ENCODE data around the gene NF2.
A peak's percentile ranks its signal among the peaks of the same experiment; 100 is the strongest.

NF2 gene

GRCh38 chr22:29673361-29674066 is 70.1 kb downstream of the NF2 start:
- no peak for DNase-seq

GRCh38 chr22:29674121-29674520 is 70.7 kb downstream of the NF2 start:
- DNase-seq = no peak

DNA sequence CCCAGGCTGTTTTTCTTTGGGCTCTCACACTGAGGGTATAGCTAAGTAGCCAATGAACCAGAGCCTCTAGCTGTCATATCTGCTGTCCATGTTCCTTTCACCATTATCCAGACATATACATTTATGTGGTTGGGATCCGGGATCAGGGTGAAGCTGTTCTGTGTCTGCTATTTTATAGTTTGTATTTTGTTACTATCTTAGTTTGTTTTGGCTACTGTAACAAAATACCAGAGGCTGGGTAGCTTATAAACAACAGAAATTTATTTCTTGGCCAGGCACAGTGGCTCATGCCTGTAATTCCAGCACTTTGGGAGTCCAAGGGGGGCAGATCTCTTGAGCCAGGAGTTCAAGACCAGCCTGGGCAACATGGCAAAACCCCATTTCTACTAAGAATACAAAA is 75.9 kb downstream of the NF2 start:
- no peak for DNase-seq

GRCh38 chr22:29683536-29683935 is 80.1 kb downstream of the NF2 start:
- no peak for DNase-seq

DNA sequence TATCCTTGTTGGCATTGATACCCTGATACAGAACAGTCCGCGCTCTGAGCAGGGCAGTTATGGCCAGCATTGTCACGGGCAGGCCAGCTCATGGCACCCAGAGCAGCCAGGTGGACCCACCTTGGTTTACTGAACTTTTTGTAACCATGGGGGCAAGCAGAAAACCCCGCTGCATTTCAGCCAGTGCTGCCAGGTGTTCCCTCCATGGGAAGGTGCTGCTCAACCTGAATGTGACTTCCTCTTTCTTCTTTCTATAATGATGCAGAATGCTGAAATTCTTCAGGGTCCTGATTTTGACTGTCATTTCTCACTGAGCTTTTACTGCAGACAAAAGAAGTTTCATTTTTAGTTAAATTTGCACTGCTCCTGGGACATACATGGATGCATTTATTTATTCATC is 80.8 kb downstream of the NF2 start:
- no peak for DNase-seq

GRCh38 chr22:29689206-29689879 is 85.9 kb downstream of the NF2 start:
- no peak for DNase-seq

DNA sequence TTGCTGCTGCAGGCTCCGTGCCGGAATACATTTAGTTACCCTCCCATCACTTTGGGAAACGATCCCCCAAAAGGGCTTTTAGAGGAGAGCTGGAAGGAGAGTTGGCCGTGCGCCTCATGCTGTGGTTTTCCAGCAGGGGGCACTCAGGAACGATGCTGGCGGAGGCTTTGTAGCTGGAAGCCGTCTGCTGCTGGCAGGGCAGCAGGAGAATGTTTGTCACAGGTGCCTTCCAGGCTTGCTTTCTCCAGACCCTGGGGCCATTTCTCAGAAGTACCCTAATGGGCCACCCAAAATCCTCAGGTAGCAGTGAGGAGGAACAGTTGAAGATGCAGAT is 86.4 kb downstream of the NF2 start:
- peak; percentile 51 to 64 for DNase-seq

DNA sequence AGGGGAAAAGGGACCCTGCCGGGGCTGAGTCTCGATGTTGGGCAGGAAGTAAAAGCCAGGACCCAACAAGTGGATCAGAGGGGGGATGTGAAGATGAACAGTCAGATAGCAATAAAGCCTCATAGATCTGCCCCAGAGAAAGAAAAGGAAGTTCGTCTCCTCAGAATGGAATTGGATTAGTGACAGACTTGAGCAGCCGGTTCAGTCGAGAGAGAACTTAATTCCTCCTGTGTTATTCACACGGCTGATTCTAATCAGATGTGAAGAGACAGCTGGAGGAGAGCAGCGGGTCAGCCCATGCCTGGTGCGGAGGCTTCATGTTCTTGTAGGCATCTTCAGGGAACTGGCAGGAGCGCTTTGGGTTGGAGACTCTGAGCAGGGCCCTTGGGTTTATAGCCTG is 87.0 kb downstream of the NF2 start:
- no peak for DNase-seq

DNA sequence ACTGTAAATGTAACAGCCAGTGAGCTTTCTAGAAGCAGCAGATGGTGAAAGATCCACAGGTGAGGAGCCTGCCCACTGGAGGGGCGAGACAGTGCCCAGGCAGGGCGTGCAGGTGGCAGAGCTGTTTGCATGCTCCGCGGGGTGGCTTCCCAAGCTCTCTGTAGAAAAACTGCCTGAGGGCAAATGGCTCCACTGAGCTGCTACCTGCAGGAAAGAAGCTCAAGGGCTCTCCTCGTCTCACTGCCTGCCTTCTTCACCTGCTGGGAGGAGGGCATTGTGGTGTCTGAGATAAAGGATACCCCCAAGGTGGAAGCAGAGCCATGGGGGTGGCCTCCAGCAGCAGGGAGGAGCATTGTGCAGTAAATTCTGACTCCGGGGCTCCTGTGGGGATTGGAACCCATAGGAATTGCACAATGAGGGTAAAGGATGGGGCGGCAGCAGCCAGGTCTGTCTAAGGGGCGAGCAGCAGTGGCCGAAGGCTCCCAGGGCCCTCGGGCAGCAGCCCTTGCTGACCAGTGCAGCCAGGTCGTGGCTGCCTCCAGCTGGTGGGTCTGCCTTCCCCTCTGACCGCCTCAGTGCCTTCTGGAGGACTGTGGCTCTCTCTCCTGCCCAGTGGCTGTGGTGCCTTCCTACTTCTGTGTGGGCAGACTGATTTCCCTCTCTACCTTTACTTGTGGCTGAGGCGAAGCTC is 88.3 kb downstream of the NF2 start:
- DNase-seq = no peak

DNA sequence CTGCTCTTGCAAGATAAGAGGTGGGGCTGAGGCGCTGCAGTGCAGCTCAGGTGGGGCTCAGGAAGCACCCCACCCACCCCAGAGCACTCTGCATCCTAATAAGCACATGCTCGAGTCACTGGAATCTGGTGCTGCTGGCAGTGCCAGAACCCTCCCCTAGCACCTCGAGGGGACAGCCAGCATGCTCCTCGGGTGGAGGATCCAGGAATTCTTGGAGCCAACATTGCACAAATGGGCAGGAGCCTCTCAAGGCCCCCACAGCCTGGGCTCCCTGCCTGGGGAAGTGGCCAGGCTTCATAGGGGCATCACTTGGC is 88.9 kb downstream of the NF2 start:
- DNase-seq = no peak

GRCh38 chr22:29693161-29693560 is 89.7 kb downstream of the NF2 start:
- no peak for DNase-seq

- DNase-seq = no peak
Observed at GRCh38 chr22:29693671-29694070, 90.2 kb downstream of the NF2 start.

GRCh38 chr22:29695129-29695926 is 91.9 kb downstream of the NF2 start:
- DNase-seq = peak in 1 of 2 experiments; percentile 35

DNA sequence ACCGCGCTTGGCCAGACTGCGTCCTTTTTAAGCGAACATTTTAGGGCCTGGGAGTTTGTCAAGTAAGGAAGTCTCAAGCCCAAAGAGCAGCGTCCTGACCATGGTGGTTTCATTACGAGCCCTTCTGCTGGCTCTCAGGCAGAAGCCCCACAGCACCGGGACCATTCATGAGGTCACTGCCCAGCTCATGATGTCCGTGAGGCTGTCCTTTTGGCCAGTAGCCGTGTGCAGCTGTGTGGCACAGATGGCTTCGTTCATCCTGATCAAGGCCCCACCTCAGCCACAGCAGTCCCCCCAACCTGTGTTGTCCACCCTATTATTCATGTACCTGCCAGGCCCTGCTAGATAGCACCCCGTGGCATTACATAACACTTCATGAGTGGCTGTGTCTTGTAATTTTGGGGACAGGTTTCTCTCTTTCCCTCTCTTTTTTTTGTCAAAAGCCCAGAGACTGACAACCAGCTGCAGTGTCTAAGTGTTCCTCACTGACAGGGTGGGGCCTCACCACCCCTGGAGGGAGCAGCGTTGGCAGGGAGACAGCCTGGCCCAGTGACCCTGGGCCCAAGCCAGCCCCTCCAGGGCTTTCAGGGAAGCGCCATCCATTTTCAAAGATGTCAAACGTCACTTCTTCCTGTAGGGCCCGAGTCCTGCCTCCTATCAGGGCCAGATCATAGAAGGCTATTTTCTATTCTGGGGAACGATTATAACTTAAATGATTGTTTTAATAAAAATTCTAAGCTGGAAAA is 94.6 kb downstream of the NF2 start:
- DNase-seq = no peak

DNA sequence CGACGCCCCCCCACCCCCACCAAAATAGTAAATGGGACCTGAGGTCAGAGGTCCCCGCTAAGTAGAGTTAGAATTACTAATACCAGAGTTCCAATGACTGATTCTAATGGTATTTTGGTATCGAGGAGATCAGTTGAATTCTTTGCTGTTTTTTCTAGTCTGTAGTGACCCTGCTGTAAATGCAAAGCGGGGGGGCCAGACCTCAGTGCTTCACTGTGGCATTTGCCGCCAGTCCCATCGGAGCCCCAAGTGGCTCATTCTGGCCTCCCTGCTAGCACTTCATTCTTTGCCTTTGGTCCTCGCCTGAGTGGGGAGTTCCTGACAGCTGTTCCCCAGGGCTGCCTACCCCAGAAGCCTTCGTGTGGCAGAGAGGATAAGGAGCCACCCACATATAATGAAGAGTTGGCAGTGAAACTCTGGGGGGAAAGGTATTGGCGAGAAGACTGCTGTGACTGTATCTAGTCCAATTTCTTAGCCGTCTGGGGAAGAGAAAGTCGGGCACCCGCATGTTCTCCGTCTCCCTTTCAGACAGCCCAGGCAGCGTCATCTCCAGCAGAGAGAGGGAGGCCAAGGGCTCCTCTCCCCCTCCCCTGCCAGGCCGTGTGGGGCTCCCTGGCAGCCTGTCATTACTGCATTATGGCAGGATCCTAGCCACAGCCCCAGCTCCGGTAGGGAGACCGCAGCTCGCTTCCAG is 96.9 kb downstream of the NF2 start:
- peak in 1 of 2 experiments; percentile 66 for DNase-seq

DNA sequence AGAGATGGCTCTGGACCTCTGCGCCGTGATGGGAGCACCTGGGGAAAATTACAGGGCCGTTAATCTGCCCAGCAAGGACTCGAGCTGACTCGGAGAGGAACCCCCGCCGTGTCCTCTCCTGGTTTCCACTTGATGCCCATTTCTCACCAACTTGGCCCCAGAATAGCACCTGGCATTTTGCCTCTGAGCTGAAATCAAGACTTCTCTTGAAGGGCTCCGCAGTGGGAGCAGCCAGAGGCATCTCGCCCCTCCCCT is 97.4 kb downstream of the NF2 start:
- DNase-seq = peak in 1 of 2 experiments; percentile 55

GRCh38 chr22:29701155-29701999 is 97.9 kb downstream of the NF2 start:
- DNase-seq = peak; percentile 84 to 92

- peak; percentile 61 to 69 for DNase-seq
Observed at GRCh38 chr22:29702000-29702930, 98.8 kb downstream of the NF2 start.

DNA sequence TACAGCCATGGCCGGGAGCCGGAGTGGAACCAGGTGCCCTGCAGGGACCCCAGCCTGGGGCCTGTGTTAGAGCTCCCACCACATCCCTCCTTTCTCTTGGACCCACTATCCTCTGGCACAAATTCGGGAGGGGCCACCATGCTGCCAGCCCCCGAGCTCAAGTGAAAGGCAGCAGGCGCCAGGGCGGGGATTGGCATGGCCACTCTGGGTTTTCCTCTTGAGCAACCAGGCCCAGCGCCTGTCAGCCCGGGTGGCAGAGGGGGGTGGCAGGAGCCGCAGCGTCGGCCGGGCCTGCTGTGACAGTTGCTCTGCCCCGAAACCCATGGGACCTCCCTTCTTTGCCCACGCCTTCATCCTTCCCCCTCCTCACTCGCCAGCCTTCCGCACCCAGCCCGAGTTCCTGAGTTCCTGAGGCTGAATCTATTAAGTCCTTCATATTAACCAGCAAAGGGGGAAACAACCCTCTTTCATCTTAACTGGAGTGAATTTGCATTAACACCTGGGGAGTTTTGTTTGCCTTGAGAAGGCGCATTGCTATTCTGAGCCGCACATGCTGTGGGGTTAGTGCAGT is 99.6 kb downstream of the NF2 start:
- no peak for DNase-seq
